Suprapubic skin (tissue), 4 donors: Measurements from ENCODE around the gene STIM1. TPM values are rescaled to one million over a fixed set of nuclear protein-coding genes. Genes with fewer than 3 reads are reported as not detected.

ENCODE experiments used
- DNase-seq, 2 donors: peaks; one replicate each; pipeline ENCODE4 v3.0.0-alpha.2; 2019; ENCODE audit warnings: low spot score in 2 of 2
- H3K27ac ChIP-seq: fragments of 200-600 bp; sonication (generic); one replicate; pipeline ENCODE4 v1.5.1; 2019
- H3K27me3 ChIP-seq: fragments of 200-600 bp; sonication (generic); one replicate; pipeline ENCODE4 v1.5.1; 2019
- H3K36me3 ChIP-seq: fragments of 200-600 bp; sonication (generic); one replicate; pipeline ENCODE4 v1.5.1; 2019
- H3K4me1 ChIP-seq: fragments of 200-600 bp; sonication (generic); one replicate; pipeline ENCODE4 v1.5.1; 2019
- H3K4me3 ChIP-seq: fragments of 200-600 bp; sonication (generic); one replicate; pipeline ENCODE4 v1.5.1; 2019; ENCODE audit warnings: mild to moderate bottlenecking
- H3K9me3 ChIP-seq: fragments of 200-600 bp; sonication (generic); one replicate; pipeline ENCODE4 v1.5.1; 2019
- EP300 ChIP-seq: sonication (generic); formaldehyde crosslinking; IDR thresholded peaks from one replicate; pipeline ENCODE4 v1.6.1; 2017; ENCODE audit warnings: antibody characterized with exemption
- POLR2A ChIP-seq, 2 donors: fragments of 450-650 bp; IDR thresholded peaks; one replicate each; pipeline ENCODE4 v1.6.1; 2017; ENCODE audit warnings: antibody characterized with exemption in 2 of 2, mild to moderate bottlenecking in 2 of 2, moderate library complexity in 2 of 2
- POLR2AphosphoS5 ChIP-seq, 3 donors: sonication (generic); formaldehyde crosslinking; IDR thresholded peaks; one replicate each; pipeline ENCODE4 v1.6.1; 2017; ENCODE audit warnings: antibody characterized with exemption in 3 of 3
- WGBS: methylation state at CpG from one replicate; pipeline ENCODE4 v1.1.5; 2018; 5-methylcytosine and 5-hydroxymethylcytosine counted together
- total RNA-seq, 4 donors: library from RNA; depleted of rRNA; stranded (reverse); fragments of >200 nt; gene quantifications; one replicate each; pipeline ENCODE4 v1.1.0, GENCODE V29; 2016
- TF ChIP-seq, protein P1 (sequence below), 2 donors: fragments of 200-600 bp in 1 of 2; fragments of 450-650 bp in 1 of 2; sonication (generic) in 1 of 2; IDR thresholded peaks; one replicate each; pipeline ENCODE4 v1.5.1; 2016 to 2019; ENCODE audit warnings: antibody characterized with exemption in 2 of 2, mild to moderate bottlenecking in 1 of 2, moderate library complexity in 1 of 2

Gene STIM1
- total RNA-seq, 4 donors from 2014 or later = 58.4 to 70.2 (median 60.9) TPM

DNA sequence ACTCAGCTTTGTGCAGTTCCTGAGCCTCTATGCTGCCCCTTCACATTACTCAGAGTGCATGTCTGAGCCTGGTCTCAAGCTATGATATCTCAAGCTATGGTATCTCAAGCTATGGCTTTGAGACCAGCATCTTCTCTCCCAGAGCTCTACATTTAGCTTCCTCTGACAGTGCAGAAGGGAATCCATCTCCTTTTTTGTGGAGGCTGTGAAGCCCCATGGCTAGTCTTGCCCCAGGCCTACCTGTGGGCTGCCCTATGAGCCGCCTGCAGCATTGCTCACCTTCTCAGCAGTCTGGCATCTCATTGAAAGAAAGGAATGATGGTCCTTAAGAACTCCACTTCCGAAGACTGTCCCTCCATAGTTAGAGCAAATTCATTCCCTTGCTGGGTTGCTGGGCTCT, 34.5 kb upstream of the STIM1 start:
- TF ChIP-seq, protein P1, sequence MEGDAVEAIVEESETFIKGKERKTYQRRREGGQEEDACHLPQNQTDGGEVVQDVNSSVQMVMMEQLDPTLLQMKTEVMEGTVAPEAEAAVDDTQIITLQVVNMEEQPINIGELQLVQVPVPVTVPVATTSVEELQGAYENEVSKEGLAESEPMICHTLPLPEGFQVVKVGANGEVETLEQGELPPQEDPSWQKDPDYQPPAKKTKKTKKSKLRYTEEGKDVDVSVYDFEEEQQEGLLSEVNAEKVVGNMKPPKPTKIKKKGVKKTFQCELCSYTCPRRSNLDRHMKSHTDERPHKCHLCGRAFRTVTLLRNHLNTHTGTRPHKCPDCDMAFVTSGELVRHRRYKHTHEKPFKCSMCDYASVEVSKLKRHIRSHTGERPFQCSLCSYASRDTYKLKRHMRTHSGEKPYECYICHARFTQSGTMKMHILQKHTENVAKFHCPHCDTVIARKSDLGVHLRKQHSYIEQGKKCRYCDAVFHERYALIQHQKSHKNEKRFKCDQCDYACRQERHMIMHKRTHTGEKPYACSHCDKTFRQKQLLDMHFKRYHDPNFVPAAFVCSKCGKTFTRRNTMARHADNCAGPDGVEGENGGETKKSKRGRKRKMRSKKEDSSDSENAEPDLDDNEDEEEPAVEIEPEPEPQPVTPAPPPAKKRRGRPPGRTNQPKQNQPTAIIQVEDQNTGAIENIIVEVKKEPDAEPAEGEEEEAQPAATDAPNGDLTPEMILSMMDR (IDR thresholded peaks at IDR 0.05) = no peak
- TF ChIP-seq POLR2A (IDR thresholded peaks at IDR 0.05) (no peak), POLR2AphosphoS5 (IDR thresholded peaks at IDR 0.05) (no peak), EP300 (no peak)
- H3K36me3 ChIP-seq = peaks cover 17% of the 10 kb centered on the region
- H3K27me3 ChIP-seq = no peaks in the 10 kb centered on the region
- no peak for DNase-seq
- no peak overlapping the region for H3K4me3 ChIP-seq
- H3K4me1 ChIP-seq = peaks cover 16% of the 10 kb centered on the region
- no peak overlapping the region for H3K27ac ChIP-seq
- no peaks in the 10 kb centered on the region for H3K9me3 ChIP-seq
- 100% methylated on average over 2 of the region's 2 CpGs for WGBS

- Histone ChIP-seq H3K4me1 (peaks cover 10% of the 10 kb centered on the region), H3K4me3 (no peak overlapping the region), H3K36me3 (peaks cover 30% of the 10 kb centered on the region), H3K27ac (no peak overlapping the region), H3K27me3 (no peaks in the 10 kb centered on the region), H3K9me3 (no peaks in the 10 kb centered on the region)
- no peak for TF ChIP-seq POLR2A (IDR thresholded peaks at IDR 0.05)
- TF ChIP-seq, protein P1 (IDR thresholded peaks at IDR 0.05) = no peak
- no peak for TF ChIP-seq EP300
- TF ChIP-seq POLR2AphosphoS5 (IDR thresholded peaks at IDR 0.05) = no peak
- WGBS = 92% methylated on average over 7 of the region's 7 CpGs
- DNase-seq = no peak
These were observed 33.2 kb upstream of the STIM1 start for GRCh38 chr11:3822312-3822711.

DNA sequence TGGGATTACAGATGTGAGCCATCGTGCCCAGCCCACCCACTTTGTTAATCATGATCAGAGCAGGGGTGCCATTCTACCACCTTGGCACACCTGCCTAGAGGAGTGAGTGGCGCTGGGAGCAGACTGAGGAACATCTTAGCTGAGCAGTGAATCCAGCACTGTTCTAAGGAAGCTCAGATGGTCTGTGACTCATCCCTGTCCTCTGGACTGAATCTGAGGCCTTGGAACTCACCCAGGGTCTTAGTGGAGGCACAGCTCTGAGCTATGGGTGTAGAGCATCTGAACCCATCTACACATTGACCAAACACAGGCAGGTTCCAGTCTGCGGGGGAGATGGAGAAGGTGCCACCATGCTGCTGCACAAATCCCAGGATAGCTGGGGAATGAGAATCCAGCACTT, 32.2 kb upstream of the STIM1 start:
- Histone ChIP-seq H3K4me1 (peaks cover 10% of the 10 kb centered on the region), H3K36me3 (peaks cover 40% of the 10 kb centered on the region), H3K27ac (no peak overlapping the region), H3K27me3 (no peaks in the 10 kb centered on the region), H3K4me3 (no peak overlapping the region), H3K9me3 (no peaks in the 10 kb centered on the region)
- DNase-seq = no peak
- WGBS = 90% methylated on average over 3 of the region's 3 CpGs
- TF ChIP-seq, protein P1 (IDR thresholded peaks at IDR 0.05) = no peak
- TF ChIP-seq POLR2A (IDR thresholded peaks at IDR 0.05) (no peak), EP300 (no peak), POLR2AphosphoS5 (IDR thresholded peaks at IDR 0.05) (no peak)

DNA sequence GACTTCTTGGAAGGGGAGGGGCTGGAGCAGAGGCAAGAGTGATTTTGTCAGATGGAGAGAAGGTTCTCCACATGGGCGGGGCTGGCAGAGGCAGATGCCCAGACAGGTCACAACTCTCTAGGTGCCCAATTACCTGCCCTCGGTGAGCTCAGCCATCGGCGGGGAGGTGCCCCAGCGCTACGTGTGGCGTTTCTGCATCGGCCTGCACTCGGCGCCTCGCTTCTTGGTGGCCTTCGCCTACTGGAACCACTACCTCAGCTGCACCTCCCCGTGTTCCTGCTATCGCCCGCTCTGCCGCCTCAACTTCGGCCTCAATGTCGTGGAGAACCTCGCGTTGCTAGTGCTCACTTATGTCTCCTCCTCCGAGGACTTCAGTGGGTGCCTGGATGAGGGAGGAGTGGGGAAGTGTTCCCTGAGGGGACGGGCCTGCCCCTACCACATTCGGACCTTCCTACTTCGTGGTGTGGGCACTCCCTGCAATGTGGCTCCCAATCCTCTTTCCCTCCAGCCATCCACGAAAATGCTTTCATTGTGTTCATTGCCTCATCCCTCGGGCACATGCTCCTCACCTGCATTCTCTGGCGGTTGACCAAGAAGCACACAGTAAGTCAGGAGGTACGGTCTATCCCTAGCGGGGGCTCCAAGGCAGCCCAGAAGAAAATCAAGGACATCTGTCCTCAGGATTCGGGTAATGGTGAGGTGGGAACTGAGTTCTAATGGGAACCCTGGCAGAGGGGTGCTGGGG, 31.5 kb upstream of the STIM1 start:
- Histone ChIP-seq H3K27me3 (no peaks in the 10 kb centered on the region), H3K36me3 (peaks cover 41% of the 10 kb centered on the region)
- TF ChIP-seq EP300 = no peak
- TF ChIP-seq, protein P1 (IDR thresholded peaks at IDR 0.05) = no peak
- no peak for TF ChIP-seq POLR2A (IDR thresholded peaks at IDR 0.05)
- TF ChIP-seq POLR2AphosphoS5 (IDR thresholded peaks at IDR 0.05) = no peak

GRCh38 chr11:3824714-3825472, 30.6 kb upstream of the STIM1 start:
- WGBS = 85% methylated on average over 17 of the region's 18 CpGs
- no peak overlapping the region for H3K4me3 ChIP-seq
- peaks cover 49% of the 10 kb centered on the region for H3K36me3 ChIP-seq

More for the DNA sequence above, 31.5 kb upstream of the STIM1 start:
- no peak for DNase-seq
- no peaks in the 10 kb centered on the region for H3K9me3 ChIP-seq
- H3K27ac ChIP-seq = no peak overlapping the region
- H3K4me3 ChIP-seq = no peak overlapping the region
- peaks cover 10% of the 10 kb centered on the region for H3K4me1 ChIP-seq
- 90% methylated on average over 30 of the region's 30 CpGs for WGBS

More at GRCh38 chr11:3824714-3825472, 30.6 kb upstream of the STIM1 start:
- H3K9me3 ChIP-seq = no peaks in the 10 kb centered on the region
- TF ChIP-seq, protein P1 (IDR thresholded peaks at IDR 0.05) = peak; percentile 53 to 59
- TF ChIP-seq POLR2A (IDR thresholded peaks at IDR 0.05) (no peak), POLR2AphosphoS5 (IDR thresholded peaks at IDR 0.05) (no peak)
- no peak overlapping the region for H3K27ac ChIP-seq
- no peaks in the 10 kb centered on the region for H3K27me3 ChIP-seq
- peaks cover 10% of the 10 kb centered on the region for H3K4me1 ChIP-seq
- DNase-seq = peak in 1 of 2 donors; percentile 81
